Activated naive CD4-positive, alpha-beta T cell treated with anti-CD3 and anti-CD28 coated beads, Interleukin-2, amount 50 U/mL, for 72 hours (primary cell): ENCODE data around the gene RFLNA. TPM values are rescaled to one million over a fixed set of nuclear protein-coding genes. Genes with fewer than 3 reads are reported as not detected.

ENCODE experiments used
- ATAC-seq, 2 donors: fragments of 150-1000 bp; cut with Tn5 transposase; 2 replicates each; pipeline ENCODE4 v1.10.0; 2021; ENCODE audit warnings: mild to moderate bottlenecking in 2 of 2, moderate library complexity in 2 of 2
- DNase-seq, 2 donors: peaks; one replicate each; pipeline ENCODE4 v3.0.0; 2021 to 2022; ENCODE audit warnings: low spot score in 2 of 2
- H3K27ac Mint-ChIP-seq, 2 donors: one replicate each; pipeline ENCODE4 v1.8.0; 2022; ENCODE audit warnings: mild to moderate bottlenecking in 2 of 2, mixed read lengths in 2 of 2
- H3K36me3 Mint-ChIP-seq, 2 donors: one replicate each; pipeline ENCODE4 v1.8.0; 2022; ENCODE audit warnings: mixed read lengths in 2 of 2
- H3K9me3 Mint-ChIP-seq, 2 donors: one replicate each; pipeline ENCODE4 v1.8.0; 2022; ENCODE audit warnings: mixed read lengths in 2 of 2
- total RNA-seq, 2 donors: library from RNA; stranded (reverse); gene quantifications; one replicate each; pipeline ENCODE4 v1.2.3, GENCODE V29; 2022

The RFLNA gene, protein sequence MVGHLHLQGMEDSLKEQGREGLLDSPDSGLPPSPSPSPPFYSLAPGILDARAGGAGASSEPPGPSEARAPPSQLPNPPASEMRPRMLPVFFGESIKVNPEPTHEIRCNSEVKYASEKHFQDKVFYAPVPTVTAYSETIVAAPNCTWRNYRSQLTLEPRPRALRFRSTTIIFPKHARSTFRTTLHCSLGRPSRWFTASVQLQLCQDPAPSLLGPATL
- under 1 TPM in 1 of 2 donors, not detected in 1; 0.32 TPM for total RNA-seq

DNA sequence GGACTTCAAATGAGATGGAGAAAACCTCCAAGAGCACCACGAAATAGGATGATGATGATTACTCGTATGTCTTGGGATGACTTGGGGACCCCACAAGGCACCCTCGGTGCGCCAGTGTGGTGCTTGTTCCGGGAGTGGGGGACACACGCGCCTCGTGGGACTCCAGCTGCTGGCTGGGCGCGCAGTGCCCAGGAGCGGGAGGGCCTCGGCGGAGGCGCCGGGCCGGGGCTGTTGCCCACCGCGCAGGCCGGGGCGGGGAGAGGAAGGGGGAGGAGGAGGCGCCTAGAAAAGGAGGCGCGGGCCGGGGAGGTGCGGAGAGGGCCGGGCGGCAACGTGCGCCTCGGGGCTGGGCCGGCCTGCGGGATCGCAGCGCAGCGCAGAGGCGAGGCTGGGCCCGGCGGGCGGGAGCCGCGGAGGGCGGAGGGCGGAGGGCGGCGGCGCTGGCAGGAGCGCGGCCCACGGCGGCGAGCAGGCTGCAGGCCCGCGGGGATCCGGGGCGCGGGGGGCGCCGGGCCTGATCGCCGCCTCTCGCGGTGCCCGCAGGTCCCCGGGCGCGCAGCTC, at the start of gene RFLNA:
Gene RFLNA (plus strand): TSS at position 314 of the 562 bp plus-strand sequence. CDS start 337 bp downstream, outside the sequence.
- Mint-ChIP-seq H3K9me3 (no peaks in the 10 kb centered on the region), H3K36me3 (no peaks in the 10 kb centered on the region), H3K27ac (no peak within 1 kb of the TSS)
- DNase-seq (no peak), ATAC-seq (peak in 1 of 2 donors; percentile 53)

- H3K9me3 Mint-ChIP-seq, result peaks cover 0 to 5% of the 10 kb centered on the region in 2 donors
- no peak for DNase-seq
- no peak overlapping the region for H3K27ac Mint-ChIP-seq
- no peak for ATAC-seq
- H3K36me3 Mint-ChIP-seq, result no peaks in the 10 kb centered on the region
These were observed 47.6 kb upstream of the RFLNA start for GRCh38 chr12:124247331-124247730.

GRCh38 chr12:124248941-124249825, 45.7 kb upstream of the RFLNA start:
- H3K27ac Mint-ChIP-seq, result no peak overlapping the region
- ATAC-seq (no peak), DNase-seq (no peak)
- peaks cover 0 to 5% of the 10 kb centered on the region in 2 donors for H3K9me3 Mint-ChIP-seq
- no peaks in the 10 kb centered on the region for H3K36me3 Mint-ChIP-seq

- H3K9me3 Mint-ChIP-seq, result peaks cover 0 to 5% of the 10 kb centered on the region in 2 donors
- ATAC-seq (no peak), DNase-seq (no peak)
- no peak overlapping the region for H3K27ac Mint-ChIP-seq
- no peaks in the 10 kb centered on the region for H3K36me3 Mint-ChIP-seq
These were observed 43.7 kb upstream of the RFLNA start for GRCh38 chr12:124251186-124251585.

- ATAC-seq, result no peak
- H3K9me3 Mint-ChIP-seq, result no peaks in the 10 kb centered on the region
- no peak overlapping the region for H3K27ac Mint-ChIP-seq
- no peaks in the 10 kb centered on the region for H3K36me3 Mint-ChIP-seq
- no peak for DNase-seq
These were observed 41.9 kb upstream of the RFLNA start for GRCh38 chr12:124252964-124253363.

GRCh38 chr12:124254126-124254525, 40.8 kb upstream of the RFLNA start:
- DNase-seq (no peak), ATAC-seq (no peak)
- no peaks in the 10 kb centered on the region for H3K9me3 Mint-ChIP-seq
- H3K36me3 Mint-ChIP-seq, result no peaks in the 10 kb centered on the region
- no peak overlapping the region for H3K27ac Mint-ChIP-seq

DNA sequence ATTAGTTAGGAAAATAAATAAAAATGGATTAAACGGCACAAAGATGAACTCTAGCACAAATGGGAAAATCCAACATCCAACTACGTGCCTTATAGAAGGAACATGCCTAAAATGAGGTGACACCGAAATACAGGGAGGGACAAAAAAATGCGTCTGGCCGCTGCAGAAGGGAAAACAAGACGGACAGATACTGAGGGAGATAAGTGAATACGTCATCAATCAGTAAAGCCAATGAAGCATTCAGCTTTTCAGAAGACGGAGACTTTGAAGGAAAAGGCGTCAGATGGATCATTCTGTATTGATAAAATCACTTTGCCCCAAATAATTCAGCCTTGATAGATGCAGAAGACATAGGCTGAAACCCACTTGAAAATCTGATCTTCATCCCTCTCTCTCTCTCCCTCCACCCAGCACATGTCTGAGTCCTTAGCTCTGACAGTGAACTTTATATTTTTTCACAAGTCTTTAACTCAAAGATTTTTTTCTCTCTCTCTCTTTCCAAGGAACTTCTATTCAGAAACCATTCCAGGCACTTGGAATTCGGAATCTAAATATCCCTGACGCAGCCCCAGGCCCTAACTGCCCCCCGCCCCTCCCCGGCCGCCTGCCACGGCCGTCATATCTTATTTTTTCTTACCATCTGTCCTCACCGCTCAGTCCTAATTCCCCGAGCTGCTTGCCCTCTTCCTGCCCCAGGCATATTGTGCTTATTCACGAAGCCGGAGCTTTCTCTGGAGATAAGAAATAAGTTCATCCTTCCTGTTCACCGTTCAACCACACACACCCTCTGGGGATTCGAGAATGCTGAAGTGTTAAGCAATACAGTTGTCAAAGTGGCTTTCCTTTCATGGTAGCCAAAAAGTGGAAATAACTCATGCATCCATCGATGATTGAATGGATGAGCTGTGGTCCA, 35.5 kb upstream of the RFLNA start:
- ATAC-seq, result no peak
- Mint-ChIP-seq H3K9me3 (no peaks in the 10 kb centered on the region), H3K36me3 (no peaks in the 10 kb centered on the region), H3K27ac (no peak overlapping the region)
- no peak for DNase-seq

DNA sequence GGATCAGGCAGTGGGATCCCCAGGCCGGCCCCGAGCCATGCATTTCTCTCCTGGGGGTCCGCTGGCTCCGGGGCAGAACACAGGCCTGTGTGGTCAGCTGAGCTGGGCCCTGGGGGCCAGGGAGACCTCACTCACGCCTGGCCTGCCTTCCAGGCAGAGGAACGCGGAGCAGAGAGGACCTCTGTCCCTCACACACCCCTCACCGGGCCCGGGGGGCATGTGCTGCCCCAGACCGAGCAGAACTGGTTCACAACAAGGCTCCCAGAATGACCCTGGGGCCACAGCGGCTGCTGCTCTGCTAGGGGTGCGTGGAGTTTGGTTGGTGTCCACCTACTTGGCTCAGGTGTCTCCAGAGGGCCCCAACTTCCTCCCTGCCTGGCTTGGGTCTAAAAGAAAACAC, 33.0 kb upstream of the RFLNA start:
- Mint-ChIP-seq H3K36me3 (no peaks in the 10 kb centered on the region), H3K9me3 (no peaks in the 10 kb centered on the region), H3K27ac (no peak overlapping the region)
- DNase-seq, result no peak
- no peak for ATAC-seq

DNA sequence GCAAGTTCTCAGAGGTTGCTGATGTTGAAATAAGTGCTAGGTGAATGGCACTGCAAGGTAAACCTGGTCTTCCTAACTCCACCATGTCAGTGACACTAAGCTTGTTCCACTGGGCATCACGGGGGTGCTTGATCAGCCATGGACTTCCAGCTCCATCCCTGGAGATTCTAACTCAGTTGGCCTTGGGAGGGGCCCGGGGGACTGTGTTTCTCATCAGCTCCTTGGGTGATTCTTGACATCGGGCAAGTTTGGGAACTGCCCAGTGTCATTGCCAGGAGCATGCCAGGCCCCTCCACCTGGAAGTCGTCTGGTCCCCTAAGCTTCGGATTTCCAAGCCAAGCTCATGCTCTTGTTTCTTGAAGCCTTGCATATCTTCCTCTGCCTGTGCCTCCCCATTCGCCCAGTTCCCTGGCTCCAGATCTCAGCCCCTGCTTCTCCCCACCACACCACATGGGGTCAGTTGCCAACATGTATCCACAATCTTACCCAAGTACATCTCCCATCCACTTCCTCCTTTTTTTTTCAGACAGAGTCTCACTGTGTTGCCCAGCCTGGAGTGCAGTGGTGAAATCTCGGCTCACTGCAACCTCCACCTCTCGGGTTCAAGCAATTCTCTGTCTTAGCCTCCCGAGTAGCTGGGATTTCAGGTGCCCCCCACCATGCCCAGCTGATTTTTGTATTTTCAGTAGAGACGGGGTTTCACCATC, 30.7 kb upstream of the RFLNA start:
- no peaks in the 10 kb centered on the region for H3K36me3 Mint-ChIP-seq
- no peak for ATAC-seq
- peak overlapping the region in 1 of 2 donors; percentile 29 for H3K27ac Mint-ChIP-seq

DNA sequence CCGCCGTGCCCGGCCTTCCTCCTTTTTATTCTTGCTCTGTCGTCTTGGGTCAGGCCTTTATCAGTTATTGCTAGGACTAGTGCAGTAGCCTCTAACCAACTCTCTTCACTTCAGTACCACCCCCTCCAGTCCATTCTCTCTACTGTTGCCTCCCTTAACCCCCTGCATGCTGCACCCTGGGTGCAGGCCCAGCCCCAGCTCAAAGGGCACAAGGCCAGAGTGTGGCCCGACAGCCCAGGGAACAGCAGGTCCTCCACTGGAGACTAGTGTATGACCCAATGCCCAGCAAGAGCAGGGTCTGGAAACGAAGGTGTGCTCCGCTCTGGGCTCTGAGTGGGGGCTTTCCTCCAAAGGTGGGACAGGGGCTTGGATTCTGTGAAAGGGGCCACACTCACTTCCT, 30.0 kb upstream of the RFLNA start:
- DNase-seq (no peak), ATAC-seq (no peak)
- no peaks in the 10 kb centered on the region for H3K36me3 Mint-ChIP-seq
- peak overlapping the region in 1 of 2 donors; percentile 29 for H3K27ac Mint-ChIP-seq
- no peaks in the 10 kb centered on the region for H3K9me3 Mint-ChIP-seq

More for the DNA sequence above, 30.7 kb upstream of the RFLNA start:
- no peaks in the 10 kb centered on the region for H3K9me3 Mint-ChIP-seq
- DNase-seq, result no peak

GRCh38 chr12:124267205-124267778, 27.6 kb upstream of the RFLNA start:
- Mint-ChIP-seq H3K36me3 (no peaks in the 10 kb centered on the region), H3K9me3 (no peaks in the 10 kb centered on the region), H3K27ac (no peak overlapping the region)
- ATAC-seq, result no peak
- DNase-seq, result no peak

- Mint-ChIP-seq H3K36me3 (no peaks in the 10 kb centered on the region), H3K27ac (peak overlapping the region in 1 of 2 donors; percentile 40), H3K9me3 (no peaks in the 10 kb centered on the region)
- ATAC-seq (no peak), DNase-seq (no peak)
These were observed 24.2 kb upstream of the RFLNA start for GRCh38 chr12:124270671-124271070.

DNA sequence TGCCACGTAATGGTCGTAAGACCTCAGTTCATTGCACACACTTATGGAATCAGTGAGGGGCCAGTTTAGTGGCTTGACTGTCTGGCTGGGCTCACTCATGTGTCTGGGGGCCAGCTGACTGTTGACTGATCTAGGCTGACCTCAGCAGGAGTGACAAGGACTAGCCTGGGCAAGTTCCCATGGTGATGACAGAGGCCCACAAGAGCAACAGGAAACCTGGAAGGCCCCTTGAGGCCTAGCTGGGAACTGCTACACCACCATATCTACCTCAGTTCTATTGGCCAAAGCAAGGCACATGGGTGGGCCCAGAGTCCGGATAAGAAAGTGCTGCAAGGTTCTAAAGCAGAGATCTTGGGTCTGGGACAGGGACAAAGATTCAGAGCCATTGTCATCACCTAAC, 21.3 kb upstream of the RFLNA start:
- H3K36me3 Mint-ChIP-seq, result no peaks in the 10 kb centered on the region
- peak; percentile 73 to 98 for ATAC-seq
- DNase-seq, result peak; percentile 6 to 69
- H3K9me3 Mint-ChIP-seq, result no peaks in the 10 kb centered on the region
- H3K27ac Mint-ChIP-seq, result peak overlapping the region in 1 of 2 donors; percentile 76

GRCh38 chr12:124276337-124276736, 18.6 kb upstream of the RFLNA start:
- H3K36me3 Mint-ChIP-seq, result no peaks in the 10 kb centered on the region

GRCh38 chr12:124277394-124278241, 17.3 kb upstream of the RFLNA start:
- DNase-seq, result no peak
- ATAC-seq, result no peak
- Mint-ChIP-seq H3K9me3 (no peaks in the 10 kb centered on the region), H3K27ac (no peak overlapping the region), H3K36me3 (no peaks in the 10 kb centered on the region)

More at GRCh38 chr12:124276337-124276736, 18.6 kb upstream of the RFLNA start:
- H3K9me3 Mint-ChIP-seq, result no peaks in the 10 kb centered on the region
- no peak for ATAC-seq
- peak overlapping the region in 1 of 2 donors; percentile 76 for H3K27ac Mint-ChIP-seq
- DNase-seq, result no peak
